Common myeloid progenitor, CD34-positive (primary cell): ENCODE data around the gene PNLIPRP1.

ENCODE experiments used
- CTCF ChIA-PET: fragments of 350-600 bp; sonication (Branson Sonifier 250); formaldehyde crosslinking; loops from one replicate; lab custom pipeline; 2021; ENCODE audit warnings: antibody characterized with exemption; lab: Charles Lee
- POLR2A ChIA-PET: fragments of 350-600 bp; sonication (Branson Sonifier 250); formaldehyde crosslinking; loops from one replicate; lab custom pipeline; 2021; ENCODE audit warnings: antibody characterized with exemption; lab: Charles Lee
- DNase-seq, 3 donors: peaks; one replicate each; pipeline versions ENCODE4 v3.0.0 to v3.0.0-alpha.2; 2013
- H3K27ac ChIP-seq, 2 experiments: 1 replicate in 1 of 2; 2 replicates in 1 of 2; pipeline ENCODE4 v1.7.0; 2013; ENCODE audit warnings: inconsistent platforms in 2 of 2, low read length in 2 of 2, mild to moderate bottlenecking in 2 of 2, low read depth in 1 of 2, moderate library complexity in 1 of 2; ENCODE audit not compliant: severe bottlenecking in 2 of 2, insufficient read depth in 1 of 2, poor library complexity in 1 of 2
- H3K27me3 ChIP-seq, 5 experiments: replicated peaks in 2 of 5; 1 replicate in 3 of 5; 2 replicates in 2 of 5; pipeline versions ENCODE4 v1.6.1 to v1.7.0; 2013; ENCODE audit warnings: low read length in 4 of 5, mild to moderate bottlenecking in 2 of 5, moderate library complexity in 2 of 5, inconsistent platforms in 1 of 5; ENCODE audit not compliant: insufficient read depth in 5 of 5, control insufficient read depth in 4 of 5
- H3K36me3 ChIP-seq, 4 experiments: 1 replicate in 2 of 4; 2 replicates in 2 of 4; pipeline versions ENCODE4 v1.6.1 to v1.7.0; 2013; ENCODE audit warnings: low read length in 3 of 4, control low read depth in 1 of 4, mild to moderate bottlenecking in 1 of 4; ENCODE audit not compliant: control insufficient read depth in 4 of 4, insufficient read depth in 4 of 4
- H3K4me1 ChIP-seq, 4 experiments: 1 replicate in 3 of 4; 2 replicates in 1 of 4; pipeline versions ENCODE4 v1.6.1 to v1.7.1; 2013; ENCODE audit warnings: low read length in 3 of 4, mild to moderate bottlenecking in 3 of 4, control low read depth in 1 of 4, inconsistent platforms in 1 of 4, moderate library complexity in 1 of 4; ENCODE audit not compliant: control insufficient read depth in 4 of 4, insufficient read depth in 4 of 4; ENCODE audit errors: control extremely low read depth in 1 of 4
- H3K4me3 ChIP-seq, 7 experiments: 1 replicate in 4 of 7; 2 replicates in 3 of 7; pipeline versions ENCODE4 v1.5.1 to v1.7.0; 2013; ENCODE audit warnings: mild to moderate bottlenecking in 7 of 7, low read length in 6 of 7, moderate library complexity in 6 of 7, inconsistent platforms in 2 of 7, low read depth in 2 of 7, control low read depth in 1 of 7; ENCODE audit not compliant: insufficient read depth in 4 of 7, control insufficient read depth in 1 of 7; ENCODE audit errors: extremely low read depth in 1 of 7
- H3K9me3 ChIP-seq, 5 experiments: 1 replicate in 4 of 5; 2 replicates in 1 of 5; pipeline versions ENCODE4 v1.6.1 to v1.7.1; 2013; ENCODE audit warnings: low read length in 4 of 5, mild to moderate bottlenecking in 2 of 5, inconsistent platforms in 1 of 5, low read depth in 1 of 5, moderate library complexity in 1 of 5; ENCODE audit not compliant: control insufficient read depth in 4 of 5, insufficient read depth in 2 of 5; ENCODE audit errors: control extremely low read depth in 1 of 5
- WGBS: methylation state at CpG from one replicate; pipeline ENCODE4 v1.1.5; 2013; ENCODE audit not compliant: insufficient coverage; 5-methylcytosine and 5-hydroxymethylcytosine counted together

The PNLIPRP1 gene

GRCh38 chr10:116656044-116656443 is 65.3 kb downstream of the PNLIPRP1 start:
- POLR2A ChIA-PET = no interaction called here
- no peaks in the 10 kb centered on the region for H3K4me1 ChIP-seq
- H3K27me3 ChIP-seq = peaks cover 0 to 6% (median 0%) of the 10 kb centered on the region in 5 experiments
- H3K9me3 ChIP-seq = peaks cover 0 to 3% (median 0%) of the 10 kb centered on the region in 5 experiments
- CTCF ChIA-PET = no interaction called here
- no peak overlapping the region for H3K27ac ChIP-seq
- H3K36me3 ChIP-seq = no peaks in the 10 kb centered on the region
- H3K4me3 ChIP-seq = no peak overlapping the region
- WGBS = no CpG with 5 or more reads among the region's 4 CpGs
- DNase-seq = no peak

DNA sequence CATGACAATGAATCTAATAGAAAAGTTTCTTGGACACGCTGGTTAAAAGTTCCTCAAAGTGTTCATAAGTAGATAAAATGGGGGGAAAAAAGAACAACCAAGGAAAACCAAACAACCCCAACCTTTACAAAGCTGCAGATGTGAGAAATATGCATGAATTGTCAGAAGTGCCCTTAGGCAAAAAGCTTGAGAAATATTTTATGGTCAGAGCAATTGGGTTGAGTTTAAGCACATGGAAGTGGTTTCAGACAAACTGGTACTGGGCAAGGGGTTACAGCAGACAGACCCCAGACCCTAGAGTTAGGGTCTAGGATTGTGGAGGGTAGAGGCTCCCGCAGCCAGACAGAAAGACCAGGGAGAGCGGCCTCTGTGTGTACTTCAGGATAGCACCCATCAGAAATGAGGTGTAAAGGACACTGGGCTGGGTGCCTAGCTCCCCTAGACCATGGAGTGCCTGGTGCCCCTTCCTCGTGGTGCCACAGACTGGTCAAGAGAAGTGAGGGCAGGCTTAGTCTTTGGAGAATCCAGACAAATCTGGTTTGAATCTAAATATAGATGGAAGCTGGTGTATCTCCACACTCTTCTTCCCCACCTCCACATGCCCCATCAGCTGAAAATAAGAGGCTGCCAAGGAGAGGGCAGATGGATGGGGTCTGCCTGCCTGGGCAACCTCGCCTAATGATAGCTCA is 67.2 kb downstream of the PNLIPRP1 start:
- WGBS = 93% methylated on average over 3 of the region's 5 CpGs
- ChIA-PET POLR2A (no interaction called here), CTCF (interaction anchor here (1.2 kb wide), 1 partner anchor 44 kb away, joined by 3 read pairs; no protein-coding TSS in a partner anchor)
- H3K4me1 ChIP-seq = no peaks in the 10 kb centered on the region
- DNase-seq = no peak
- peaks cover 0 to 6% (median 0%) of the 10 kb centered on the region in 5 experiments for H3K27me3 ChIP-seq
- H3K36me3 ChIP-seq = no peaks in the 10 kb centered on the region
- no peak overlapping the region for H3K4me3 ChIP-seq
- no peak overlapping the region for H3K27ac ChIP-seq
- H3K9me3 ChIP-seq = no peaks in the 10 kb centered on the region
